Skin of body (tissue), 2 donors: ENCODE data around the gene EARS2. TPM values are rescaled to one million over a fixed set of nuclear protein-coding genes. Genes with fewer than 3 reads are reported as not detected.
A peak's percentile ranks its signal among the peaks of the same experiment; 100 is the strongest.
"Not testable (repeated sequence)": the region's sequence is repeated elsewhere in the genome, so short reads cannot be mapped to it uniquely, and the experiment has no call there.

ENCODE experiments used
- DNase-seq: peaks from one replicate; lab custom pipeline; 2025; lab: John Stamatoyannopoulos, UW
- total RNA-seq: library from RNA; depleted of rRNA; stranded (reverse); fragments of >200 nt; gene quantifications from one replicate; pipeline ENCODE4 v1.2.3, GENCODE V29; 2014

Gene EARS2
- total RNA-seq, 1 donor from 2014 or later, result 22.1 TPM

- no peak for DNase-seq
These were observed 29.0 kb downstream of the EARS2 start for GRCh38 chr16:23527961-23528643.

- DNase-seq, result no peak
These were observed 32.3 kb downstream of the EARS2 start for GRCh38 chr16:23524886-23525285.

- DNase-seq, result no peak
These were observed 33.2 kb downstream of the EARS2 start for GRCh38 chr16:23523876-23524385.

- no peak for DNase-seq
These were observed 33.8 kb downstream of the EARS2 start for GRCh38 chr16:23523321-23523720.

GRCh38 chr16:23521965-23522364 is 35.2 kb downstream of the EARS2 start:
- no peak for DNase-seq

- DNase-seq, result no peak
These were observed 36.0 kb downstream of the EARS2 start for GRCh38 chr16:23521037-23521743.

- no peak for DNase-seq
These were observed 36.6 kb downstream of the EARS2 start for GRCh38 chr16:23520500-23520899.

GRCh38 chr16:23519282-23519681 is 37.9 kb downstream of the EARS2 start:
- DNase-seq, result no peak

- DNase-seq, result no peak
These were observed 38.7 kb downstream of the EARS2 start for GRCh38 chr16:23518435-23518891.

GRCh38 chr16:23516366-23517137 is 40.6 kb downstream of the EARS2 start:
- no peak for DNase-seq

- no peak for DNase-seq
These were observed 41.3 kb downstream of the EARS2 start for GRCh38 chr16:23515881-23516280.

GRCh38 chr16:23514381-23515152 is 42.6 kb downstream of the EARS2 start:
- DNase-seq, result no peak

GRCh38 chr16:23512168-23512695 is 44.9 kb downstream of the EARS2 start:
- no peak for DNase-seq

- DNase-seq, result no peak
These were observed 45.4 kb downstream of the EARS2 start for GRCh38 chr16:23511731-23512130.

- not testable (repeated sequence) for DNase-seq
These were observed 46.3 kb downstream of the EARS2 start for GRCh38 chr16:23510915-23511270.

GRCh38 chr16:23510164-23510914 is 46.8 kb downstream of the EARS2 start, which contains the start of gene GGA2:
Gene GGA2, minus strand, starts transcription at chr16:23510494. Its CDS starts 83 bp downstream, at chr16:23510411.
- DNase-seq, result peak; percentile 82

GRCh38 chr16:23509782-23510163 is 47.4 kb downstream of the EARS2 start:
- DNase-seq, result peak; percentile 3

GRCh38 chr16:23509441-23509754 is 47.8 kb downstream of the EARS2 start:
- no peak for DNase-seq

GRCh38 chr16:23508589-23509440 is 48.3 kb downstream of the EARS2 start:
- DNase-seq, result peak; percentile 44
